ENCODE results near the gene ARAP1. TPM values are rescaled to one million over a fixed set of nuclear protein-coding genes. Genes with fewer than 3 reads are reported as not detected.

Gene ARAP1
- total RNA-seq, 1 donor = 74.3 TPM

- Histone ChIP-seq H3K9me3 (ENCODE audit: low read depth, low read length) (no peaks in the 10 kb centered on the region), H3K27me3 (ENCODE audit: insufficient read depth, low read length) (peaks cover 68% of the 10 kb centered on the region), H3K4me1 (ENCODE audit: insufficient read depth, low read length) (no peaks in the 10 kb centered on the region), H3K4me3 (ENCODE audit: low read length) (no peak overlapping the region)
These were observed 77.0 kb downstream of the ARAP1 start for GRCh38 chr11:72675221-72675620.

- H3K9me3 ChIP-seq (ENCODE audit: low read depth, low read length) = no peaks in the 10 kb centered on the region
- peaks cover 72% of the 10 kb centered on the region for H3K27me3 ChIP-seq (ENCODE audit: insufficient read depth, low read length)
- H3K4me3 ChIP-seq (ENCODE audit: low read length) = no peak within 1 kb of the TSS
- H3K4me1 ChIP-seq (ENCODE audit: insufficient read depth, low read length) = no peaks in the 10 kb centered on the region
These were observed 78.0 kb downstream of the ARAP1 start, which contains the start of gene PDE2A for GRCh38 chr11:72673943-72674828. PDE2A (minus strand) TSS chr11:72674422; CDS start chr11:72674207, 215 bp downstream.

- Histone ChIP-seq H3K9me3 (ENCODE audit: low read depth, low read length) (no peaks in the 10 kb centered on the region), H3K4me3 (ENCODE audit: low read length) (no peak overlapping the region), H3K27me3 (ENCODE audit: insufficient read depth, low read length) (peaks cover 77% of the 10 kb centered on the region), H3K4me1 (ENCODE audit: insufficient read depth, low read length) (no peaks in the 10 kb centered on the region)
These were observed 78.8 kb downstream of the ARAP1 start for GRCh38 chr11:72673284-72673942.

- peaks cover 80% of the 10 kb centered on the region for H3K27me3 ChIP-seq (ENCODE audit: insufficient read depth, low read length)
- H3K4me1 ChIP-seq (ENCODE audit: insufficient read depth, low read length) = no peaks in the 10 kb centered on the region
- H3K4me3 ChIP-seq (ENCODE audit: low read length) = no peak overlapping the region
- peaks cover 4% of the 10 kb centered on the region for H3K9me3 ChIP-seq (ENCODE audit: low read depth, low read length)
These were observed 79.5 kb downstream of the ARAP1 start for GRCh38 chr11:72672597-72673238.

GRCh38 chr11:72671152-72672099 is 80.8 kb downstream of the ARAP1 start:
- peaks cover 79% of the 10 kb centered on the region for H3K27me3 ChIP-seq (ENCODE audit: insufficient read depth, low read length)
- H3K4me3 ChIP-seq (ENCODE audit: low read length) = no peak overlapping the region
- H3K4me1 ChIP-seq (ENCODE audit: insufficient read depth, low read length) = no peaks in the 10 kb centered on the region
- H3K9me3 ChIP-seq (ENCODE audit: low read depth, low read length) = peaks cover 9% of the 10 kb centered on the region

GRCh38 chr11:72670041-72670440 is 82.2 kb downstream of the ARAP1 start:
- peaks cover 9% of the 10 kb centered on the region for H3K9me3 ChIP-seq (ENCODE audit: low read depth, low read length)
- H3K27me3 ChIP-seq (ENCODE audit: insufficient read depth, low read length) = peaks cover 68% of the 10 kb centered on the region
- no peak overlapping the region for H3K4me3 ChIP-seq (ENCODE audit: low read length)
- no peaks in the 10 kb centered on the region for H3K4me1 ChIP-seq (ENCODE audit: insufficient read depth, low read length)

GRCh38 chr11:72669527-72669926 is 82.7 kb downstream of the ARAP1 start:
- Histone ChIP-seq H3K4me3 (ENCODE audit: low read length) (no peak overlapping the region), H3K9me3 (ENCODE audit: low read depth, low read length) (peaks cover 9% of the 10 kb centered on the region), H3K27me3 (ENCODE audit: insufficient read depth, low read length) (peaks cover 63% of the 10 kb centered on the region), H3K4me1 (ENCODE audit: insufficient read depth, low read length) (no peaks in the 10 kb centered on the region)

- Histone ChIP-seq H3K9me3 (ENCODE audit: low read depth, low read length) (peaks cover 9% of the 10 kb centered on the region), H3K4me1 (ENCODE audit: insufficient read depth, low read length) (no peaks in the 10 kb centered on the region), H3K4me3 (ENCODE audit: low read length) (no peak overlapping the region), H3K27me3 (ENCODE audit: insufficient read depth, low read length) (peaks cover 56% of the 10 kb centered on the region)
These were observed 83.4 kb downstream of the ARAP1 start for GRCh38 chr11:72668629-72669347.

GRCh38 chr11:72665911-72666472 is 86.2 kb downstream of the ARAP1 start:
- Histone ChIP-seq H3K4me3 (ENCODE audit: low read length) (no peak overlapping the region), H3K27me3 (ENCODE audit: insufficient read depth, low read length) (peaks cover 32% of the 10 kb centered on the region), H3K9me3 (ENCODE audit: low read depth, low read length) (peaks cover 9% of the 10 kb centered on the region), H3K4me1 (ENCODE audit: insufficient read depth, low read length) (no peaks in the 10 kb centered on the region)

GRCh38 chr11:72662036-72662435 is 90.2 kb downstream of the ARAP1 start:
- Histone ChIP-seq H3K4me1 (ENCODE audit: insufficient read depth, low read length) (no peaks in the 10 kb centered on the region), H3K9me3 (ENCODE audit: low read depth, low read length) (no peaks in the 10 kb centered on the region), H3K27me3 (ENCODE audit: insufficient read depth, low read length) (peaks cover 3% of the 10 kb centered on the region), H3K4me3 (ENCODE audit: low read length) (no peak overlapping the region)

GRCh38 chr11:72661486-72661885 is 90.7 kb downstream of the ARAP1 start:
- no peak overlapping the region for H3K4me3 ChIP-seq (ENCODE audit: low read length)
- no peaks in the 10 kb centered on the region for H3K4me1 ChIP-seq (ENCODE audit: insufficient read depth, low read length)
- peaks cover 3% of the 10 kb centered on the region for H3K27me3 ChIP-seq (ENCODE audit: insufficient read depth, low read length)
- H3K9me3 ChIP-seq (ENCODE audit: low read depth, low read length) = no peaks in the 10 kb centered on the region

- H3K27me3 ChIP-seq (ENCODE audit: insufficient read depth, low read length) = no peaks in the 10 kb centered on the region
- H3K9me3 ChIP-seq (ENCODE audit: low read depth, low read length) = no peaks in the 10 kb centered on the region
- no peaks in the 10 kb centered on the region for H3K4me1 ChIP-seq (ENCODE audit: insufficient read depth, low read length)
- no peak overlapping the region for H3K4me3 ChIP-seq (ENCODE audit: low read length)
These were observed 93.1 kb downstream of the ARAP1 start for GRCh38 chr11:72658989-72659640.

- H3K4me3 ChIP-seq (ENCODE audit: low read length) = no peak overlapping the region
- no peaks in the 10 kb centered on the region for H3K4me1 ChIP-seq (ENCODE audit: insufficient read depth, low read length)
- no peaks in the 10 kb centered on the region for H3K9me3 ChIP-seq (ENCODE audit: low read depth, low read length)
- H3K27me3 ChIP-seq (ENCODE audit: insufficient read depth, low read length) = no peaks in the 10 kb centered on the region
These were observed 94.7 kb downstream of the ARAP1 start for GRCh38 chr11:72657411-72658100.

Measured in mononuclear cell (primary cell).